IMR-90 (cell line): ENCODE measurements around the gene EIF2B2. TPM values are rescaled to one million over a fixed set of nuclear protein-coding genes. Genes with fewer than 3 reads are reported as not detected.

Experiments used
- ATAC-seq: fragments of 200-7000 bp; cut with Tn5 transposase; 2 replicates; pipeline ENCODE4 v1.9.1; 2020; ENCODE audit warnings: low read depth, mild to moderate bottlenecking, moderate library complexity
- BruUV-seq: library from RNA; stranded (reverse); fragments of 400-500 nt; replicated peaks from 2 replicates; lab custom pipeline; 2021; lab: Mats Ljungman, UMichigan
- CTCF ChIA-PET: fragments of 300-600 bp; formaldehyde crosslinking; extraction: SDS; loops from one replicate; lab custom pipeline; 2021; ENCODE audit warnings: antibody characterized with exemption; lab: Yijun Ruan, JAX
- POLR2A ChIA-PET: fragments of 300-600 bp; sonication (Branson Sonifier 250); formaldehyde crosslinking; loops from one replicate; lab custom pipeline; 2022; ENCODE audit warnings: antibody characterized with exemption; ENCODE audit not compliant: unreplicated experiment; lab: Charles Lee
- DNase-seq: peaks from one replicate; pipeline ENCODE4 v3.0.0; 2013
- H2AFZ ChIP-seq: replicated peaks from 2 replicates; pipeline ENCODE3; 2013; ENCODE audit warnings: low read length, mild to moderate bottlenecking; ENCODE audit not compliant: poor library complexity
- H2AK5ac ChIP-seq: 2 replicates; pipeline ENCODE4 v1.6.1; 2013; ENCODE audit warnings: low read depth, low read length, inconsistent platforms
- H2AK9ac ChIP-seq: replicated peaks from 2 replicates; pipeline ENCODE3; 2013; ENCODE audit warnings: mild to moderate bottlenecking, low read depth, low read length, moderate library complexity; ENCODE audit not compliant: poor library complexity
- H2BK120ac ChIP-seq: 2 replicates; pipeline ENCODE4 v1.6.1; 2013; ENCODE audit warnings: low read depth, low read length, inconsistent platforms
- H2BK15ac ChIP-seq: 3 replicates; pipeline ENCODE4 v1.6.1; 2013; ENCODE audit warnings: low read depth, low read length, inconsistent platforms
- H2BK20ac ChIP-seq: 2 replicates; pipeline ENCODE4 v1.6.1; 2013; ENCODE audit warnings: low read depth, mild to moderate bottlenecking, inconsistent platforms, low read length, moderate library complexity
- H2BK5ac ChIP-seq: 2 replicates; pipeline ENCODE4 v1.6.1; 2013; ENCODE audit warnings: mild to moderate bottlenecking, low read depth, low read length, inconsistent platforms; ENCODE audit not compliant: poor library complexity, severe bottlenecking
- H3K14ac ChIP-seq: replicated peaks from 2 replicates; pipeline ENCODE4 v1.6.1; 2013; ENCODE audit warnings: low read depth, low read length, inconsistent platforms
- H3K18ac ChIP-seq: 2 replicates; pipeline ENCODE4 v1.6.1; 2013; ENCODE audit warnings: low read depth, low read length, control low read depth
- H3K23ac ChIP-seq: 2 replicates; pipeline ENCODE4 v1.6.1; 2013; ENCODE audit warnings: low read depth, low read length, inconsistent platforms
- H3K27ac ChIP-seq: 2 replicates; pipeline ENCODE4 v1.5.1; 2013; ENCODE audit warnings: mild to moderate bottlenecking, control low read depth, low read length; ENCODE audit not compliant: insufficient read depth
- H3K27me3 ChIP-seq: 2 replicates; pipeline ENCODE4 v1.6.1; 2013; ENCODE audit warnings: low read length; ENCODE audit not compliant: control insufficient read depth, insufficient read depth
- H3K36me3 ChIP-seq: 2 replicates; pipeline ENCODE4 v1.6.1; 2013; ENCODE audit warnings: low read length, mixed read lengths; ENCODE audit not compliant: control insufficient read depth, insufficient read depth
- H3K4ac ChIP-seq: 2 replicates; pipeline ENCODE4 v1.6.1; 2013; ENCODE audit warnings: low read depth, low read length, inconsistent platforms
- H3K4me1 ChIP-seq: 2 replicates; pipeline ENCODE4 v1.6.1; 2013; ENCODE audit warnings: low read length, mixed read lengths; ENCODE audit not compliant: control insufficient read depth, insufficient read depth
- H3K4me2 ChIP-seq: 2 replicates; pipeline ENCODE4 v1.6.1; 2013; ENCODE audit warnings: low read depth, mild to moderate bottlenecking, control low read depth, low read length, moderate library complexity
- H3K4me3 ChIP-seq: 2 replicates; pipeline ENCODE4 v1.5.1; 2013; ENCODE audit warnings: low read depth, mild to moderate bottlenecking, control low read depth, low read length, moderate library complexity; ENCODE audit not compliant: insufficient read depth
- H3K56ac ChIP-seq: 2 replicates; pipeline ENCODE4 v1.6.1; 2013; ENCODE audit warnings: low read length, inconsistent platforms; ENCODE audit not compliant: insufficient read depth; ENCODE audit errors: extremely low read depth
- H3K79me1 ChIP-seq, 2 experiments: 2 replicates each; pipeline ENCODE4 v1.6.1; 2013; ENCODE audit warnings: low read length in 2 of 2, inconsistent platforms in 1 of 2, low read depth in 1 of 2
- H3K9ac ChIP-seq: 2 replicates; pipeline ENCODE4 v1.6.1; 2013; ENCODE audit warnings: low read depth, low read length, control low read depth
- H3K9me1 ChIP-seq: 2 replicates; pipeline ENCODE4 v1.6.1; 2013; ENCODE audit warnings: low read length, inconsistent platforms; ENCODE audit not compliant: insufficient read depth
- H3K9me3 ChIP-seq: 2 replicates; pipeline ENCODE4 v1.6.1; 2013; ENCODE audit warnings: low read length; ENCODE audit not compliant: control insufficient read depth, insufficient read depth
- H4K20me1 ChIP-seq: 2 replicates; pipeline ENCODE4 v1.6.1; 2013; ENCODE audit warnings: low read length, inconsistent platforms; ENCODE audit not compliant: insufficient read depth
- H4K5ac ChIP-seq: 2 replicates; pipeline ENCODE4 v1.6.1; 2013; ENCODE audit warnings: mild to moderate bottlenecking, low read depth, low read length, control low read depth
- H4K8ac ChIP-seq, 2 experiments: 2 replicates each; pipeline ENCODE4 v1.6.1; 2013; ENCODE audit warnings: low read depth in 2 of 2, low read length in 2 of 2, control low read depth in 1 of 2, inconsistent platforms in 1 of 2
- H4K91ac ChIP-seq: 2 replicates; pipeline ENCODE4 v1.6.1; 2013; ENCODE audit warnings: low read depth, low read length, inconsistent platforms; ENCODE audit not compliant: insufficient read depth
- CHD1 ChIP-seq: IDR thresholded peaks from 2 replicates; pipeline ENCODE4 v1.6.1; 2012; ENCODE audit warnings: low read depth, low read length, improper control_type of control experiment
- FOS ChIP-seq: fragments of 150-350 bp; IDR thresholded peaks from 2 replicates; pipeline ENCODE4 v1.6.1; 2016; ENCODE audit warnings: low read depth, low read length
- MAFK ChIP-seq: IDR thresholded peaks from 2 replicates; pipeline ENCODE4 v1.6.1; 2012; ENCODE audit warnings: low read depth, low read length, improper control_type of control experiment
- MAZ ChIP-seq: IDR thresholded peaks from 2 replicates; pipeline ENCODE4 v1.6.1; 2012; ENCODE audit warnings: low read depth, mild to moderate bottlenecking, low read length, improper control_type of control experiment, moderate library complexity, borderline replicate concordance
- MXI1 ChIP-seq: IDR thresholded peaks from 2 replicates; pipeline ENCODE4 v1.6.1; 2012; ENCODE audit warnings: low read depth, mild to moderate bottlenecking, low read length, moderate library complexity, borderline replicate concordance
- WGBS, 2 experiments: methylation state at CpG; one replicate each; pipeline versions ENCODE4 v1.1.5 to v1.1.7; 2013; ENCODE audit warnings: missing lambda C conversion rate in 2 of 2; ENCODE audit not compliant: insufficient read length in 1 of 2; ENCODE audit errors: extremely low coverage in 2 of 2; 5-methylcytosine and 5-hydroxymethylcytosine counted together
- dilution Hi-C: fragments of 300-500 bp; cut with HindIII; formaldehyde crosslinking; loops from one replicate; pipeline ENCODE4 v1.14.3; 2018; ENCODE audit warnings: low sequenced_read_pairs; ENCODE audit not compliant: unreplicated experiment
- in situ Hi-C: fragments of 300-500 bp; cut with MboI; formaldehyde crosslinking; loops from 3 replicates; pipeline ENCODE4 v1.14.3; 2019; ENCODE audit warnings: low sequenced_read_pairs, inconsistent platforms, mixed read lengths
- intact Hi-C: fragments of 100-400 bp; cut with micrococcal nuclease; formaldehyde crosslinking; loops from 2 replicates; pipeline ENCODE4 v1.10.0; 2022
- polyA plus RNA-seq, 3 experiments: library from polyadenylated mRNA; depleted of rRNA; stranded (reverse); fragments of >200 nt; gene quantifications; 2 replicates each; pipeline ENCODE4 v1.2.3, GENCODE V29; 2012; ENCODE audit warnings: low replicate concordance in 1 of 3
- total RNA-seq: library from RNA; depleted of rRNA; stranded (reverse); fragments of >200 nt; gene quantifications from 2 replicates; pipeline ENCODE4 v1.2.3, GENCODE V29; 2012

EIF2B2 gene
- total and polyA plus RNA-seq, 2 of the 4 experiments (the other 2 are of a cell fraction): 63.6 to 70.1 TPM

GRCh38 chr14:75040507-75040906 lies 37.8 kb downstream of the EIF2B2 start:
- Histone ChIP-seq H2BK120ac (no peak overlapping the region; the same call in 1 of the 2 replicates), H2BK5ac (no peak overlapping the region), H2BK15ac (no peak overlapping the region), H3K56ac (no peak overlapping the region), H3K14ac (no peak overlapping the region), H2AK9ac (no peak overlapping the region), H3K9me3 (no peaks in the 10 kb centered on the region), H3K79me1 (peaks cover 5 to 13% of the 10 kb centered on the region in 2 experiments; a peak in 2 of 4 replicates), H3K4me3 (no peak overlapping the region), H4K20me1 (no peaks in the 10 kb centered on the region), H3K9ac (no peak overlapping the region), H2AK5ac (no peak overlapping the region), H3K4ac (no peak overlapping the region), H3K4me1 (peaks cover 10% of the 10 kb centered on the region), H4K91ac (no peak overlapping the region), H3K4me2 (no peak overlapping the region), H3K9me1 (peaks cover 12% of the 10 kb centered on the region), H3K27me3 (no peaks in the 10 kb centered on the region), H4K5ac (no peak overlapping the region), H2BK20ac (0 out of 2 replicates have a peak overlapping the region, but pooled peaks have one; percentile 6), H2AFZ (no peak overlapping the region), H3K36me3 (peaks cover 5% of the 10 kb centered on the region; the same call in 1 of the 2 replicates), H3K23ac (no peak overlapping the region), H4K8ac (no peak overlapping the region), H3K18ac (no peak overlapping the region), H3K27ac (no peak overlapping the region)
- intact Hi-C loops: no loop called here
- CTCF ChIA-PET: no interaction called here
- BruUV-seq: no TSS peak
- ATAC-seq (no peak), DNase-seq (no peak)
- dilution Hi-C loops: no loop called here
- POLR2A ChIA-PET: no interaction called here
- no peak for TF ChIP-seq MXI1
- TF ChIP-seq MAFK: no peak
- TF ChIP-seq MAZ: no peak
- no peak for TF ChIP-seq CHD1
- no peak for TF ChIP-seq FOS
- no CpG with 5 or more reads among the region's 1 CpG for WGBS, 2 experiments
- in situ Hi-C loops: no loop called here
